Gastrocnemius medialis (tissue), 4 donors: ENCODE measurements around the gene CPVL. TPM values are rescaled to one million over a fixed set of nuclear protein-coding genes. Genes with fewer than 3 reads are reported as not detected.

Experiments used
- ATAC-seq, 2 donors: fragments of 150-250 bp; one replicate each; pipeline ENCODE4 v1.9.1; 2016
- DNase-seq, 2 donors: peaks; one replicate each; pipeline ENCODE4 v3.0.0-alpha.2; 2019
- H3K27ac ChIP-seq, 4 donors: fragments of 200-600 bp; sonication (generic); 1 replicate in 1 of 4; 2 replicates in 3 of 4; pipeline ENCODE4 v1.5.1; 2016 to 2018; ENCODE audit warnings: mild to moderate bottlenecking in 2 of 4, moderate library complexity in 1 of 4
- H3K27me3 ChIP-seq, 3 donors: fragments of 200-600 bp; sonication (generic) in 2 of 3; 1 replicate in 1 of 3; 2 replicates in 2 of 3; pipeline versions ENCODE4 v1.5.1 to v1.6.0; 2016 to 2019; ENCODE audit warnings: mild to moderate bottlenecking in 1 of 3, moderate library complexity in 1 of 3
- H3K36me3 ChIP-seq, 2 donors: fragments of 200-600 bp; sonication (generic) in 1 of 2; one replicate each; pipeline ENCODE4 v1.5.1; 2017 to 2018
- H3K4me1 ChIP-seq, 2 donors: fragments of 200-600 bp; sonication (generic) in 1 of 2; one replicate each; pipeline ENCODE4 v1.5.1; 2016 to 2017; ENCODE audit warnings: mild to moderate bottlenecking in 2 of 2
- H3K4me3 ChIP-seq, 4 donors: fragments of 200-600 bp; sonication (generic) in 3 of 4; 1 replicate in 1 of 4; 2 replicates in 3 of 4; pipeline ENCODE4 v1.5.1; 2016 to 2019; ENCODE audit warnings: mild to moderate bottlenecking in 2 of 4
- H3K9me3 ChIP-seq, 3 donors: fragments of 200-600 bp; sonication (generic) in 2 of 3; 1 replicate in 1 of 3; 2 replicates in 2 of 3; pipeline ENCODE4 v1.5.1; 2016 to 2019
- POLR2A ChIP-seq, 2 donors: fragments of 450-650 bp; IDR thresholded peaks; one replicate each; pipeline ENCODE4 v1.6.1; 2017; ENCODE audit warnings: antibody characterized with exemption in 2 of 2, mild to moderate bottlenecking in 2 of 2, moderate library complexity in 2 of 2
- in situ Hi-C, 4 donors: fragments of 200-750 bp; cut with MboI; loops; one replicate each; pipeline versions ENCODE4 v1.15.0 to v1.8.0; 2017; ENCODE audit warnings: low sequenced_read_pairs in 4 of 4
- intact Hi-C: fragments of 100-400 bp; cut with DNase I; formaldehyde crosslinking; loops from one replicate; pipeline ENCODE4 v1.15.1; 2023; ENCODE audit warnings: low total_unique reads
- total RNA-seq, 4 donors: library from RNA; depleted of rRNA; stranded (reverse); fragments of >200 nt; gene quantifications; one replicate each; pipeline versions ENCODE4 v1.1.0 to v1.2.3, GENCODE V29; 2016
- TF ChIP-seq, protein P1 (sequence below), 5 experiments: fragments of 450-650 bp in 3 of 5; fragments of 200-600 bp in 2 of 5; sonication (generic) in 2 of 5; IDR thresholded peaks in 4 of 5; conservative IDR thresholded peaks in 1 of 5; 1 replicate in 4 of 5; 2 replicates in 1 of 5; pipeline ENCODE4 v1.5.1; 2016 to 2019; ENCODE audit warnings: antibody characterized with exemption in 5 of 5, mild to moderate bottlenecking in 3 of 5, moderate library complexity in 3 of 5

CPVL gene
- total RNA-seq, 4 donors from 2014 or later = 5.6 to 11.8 (median 6.2) TPM

DNA sequence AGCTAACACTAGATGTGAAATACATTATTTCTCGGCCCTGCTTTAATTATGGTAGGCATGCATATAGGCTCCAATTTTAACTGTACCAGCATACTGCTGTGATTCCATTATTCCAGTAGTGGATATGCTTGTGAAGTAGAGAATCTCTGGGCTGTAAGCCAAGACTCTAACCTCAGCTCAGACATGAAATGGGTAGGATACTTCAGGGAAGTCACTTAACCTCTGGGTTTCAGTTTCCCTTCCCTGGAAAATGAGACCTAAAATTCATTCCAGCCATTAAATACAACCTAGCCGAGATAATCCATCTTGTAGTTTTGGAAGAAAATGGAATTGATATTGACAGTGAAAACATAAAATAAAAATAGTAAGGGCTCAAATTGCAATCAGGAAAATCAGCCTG is 128.6 kb downstream of the CPVL start:
- intact Hi-C loops (loop anchor here (10.0 kb wide), 2 partner anchors 63 to 387 kb away; partner anchors contain the start of gene TRIL), in situ Hi-C loops (no loop called here)
- Histone ChIP-seq H3K4me1 (peaks cover 3 to 19% of the 10 kb centered on the region in 2 donors), H3K36me3 (no peaks in the 10 kb centered on the region), H3K27ac (no peak overlapping the region), H3K27me3 (no peaks in the 10 kb centered on the region), H3K4me3 (no peak overlapping the region), H3K9me3 (no peaks in the 10 kb centered on the region)
- no peak for DNase-seq
- no peak for TF ChIP-seq POLR2A (IDR thresholded peaks at IDR 0.05)
- TF ChIP-seq, protein P1, sequence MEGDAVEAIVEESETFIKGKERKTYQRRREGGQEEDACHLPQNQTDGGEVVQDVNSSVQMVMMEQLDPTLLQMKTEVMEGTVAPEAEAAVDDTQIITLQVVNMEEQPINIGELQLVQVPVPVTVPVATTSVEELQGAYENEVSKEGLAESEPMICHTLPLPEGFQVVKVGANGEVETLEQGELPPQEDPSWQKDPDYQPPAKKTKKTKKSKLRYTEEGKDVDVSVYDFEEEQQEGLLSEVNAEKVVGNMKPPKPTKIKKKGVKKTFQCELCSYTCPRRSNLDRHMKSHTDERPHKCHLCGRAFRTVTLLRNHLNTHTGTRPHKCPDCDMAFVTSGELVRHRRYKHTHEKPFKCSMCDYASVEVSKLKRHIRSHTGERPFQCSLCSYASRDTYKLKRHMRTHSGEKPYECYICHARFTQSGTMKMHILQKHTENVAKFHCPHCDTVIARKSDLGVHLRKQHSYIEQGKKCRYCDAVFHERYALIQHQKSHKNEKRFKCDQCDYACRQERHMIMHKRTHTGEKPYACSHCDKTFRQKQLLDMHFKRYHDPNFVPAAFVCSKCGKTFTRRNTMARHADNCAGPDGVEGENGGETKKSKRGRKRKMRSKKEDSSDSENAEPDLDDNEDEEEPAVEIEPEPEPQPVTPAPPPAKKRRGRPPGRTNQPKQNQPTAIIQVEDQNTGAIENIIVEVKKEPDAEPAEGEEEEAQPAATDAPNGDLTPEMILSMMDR (IDR thresholded peaks at IDR 0.05 in 4 of 5, conservative IDR thresholded peaks at IDR 0.05 in 1 of 5) = no peak
- ATAC-seq = no peak

- H3K27ac ChIP-seq = no peak overlapping the region
- H3K4me1 ChIP-seq = peaks cover 3 to 20% of the 10 kb centered on the region in 2 donors
- ATAC-seq = no peak
- TF ChIP-seq POLR2A (IDR thresholded peaks at IDR 0.05) = no peak
- TF ChIP-seq, protein P1 (IDR thresholded peaks at IDR 0.05 in 4 of 5, conservative IDR thresholded peaks at IDR 0.05 in 1 of 5) = no peak
- no peak overlapping the region for H3K4me3 ChIP-seq
- intact Hi-C loops (loop anchor here (10.0 kb wide), 2 partner anchors 60 to 390 kb away; partner anchors contain the start of gene TRIL), in situ Hi-C loops (no loop called here)
- no peaks in the 10 kb centered on the region for H3K9me3 ChIP-seq
- DNase-seq = no peak
- H3K36me3 ChIP-seq = no peaks in the 10 kb centered on the region
- H3K27me3 ChIP-seq = no peaks in the 10 kb centered on the region
Measured at GRCh38 chr7:29014725-29015124, 131.6 kb downstream of the CPVL start.

- H3K36me3 ChIP-seq = no peaks in the 10 kb centered on the region
- TF ChIP-seq, protein P1 (IDR thresholded peaks at IDR 0.05 in 4 of 5, conservative IDR thresholded peaks at IDR 0.05 in 1 of 5) = no peak
- no peak for TF ChIP-seq POLR2A (IDR thresholded peaks at IDR 0.05)
- H3K27me3 ChIP-seq = no peaks in the 10 kb centered on the region
- intact Hi-C loops = loop anchor here (10.0 kb wide), 2 partner anchors 59 to 391 kb away; partner anchors contain the start of gene TRIL
- ATAC-seq (no peak), DNase-seq (no peak)
- in situ Hi-C loops = no loop called here
- peaks cover 0 to 14% of the 10 kb centered on the region in 2 donors for H3K4me1 ChIP-seq
- H3K4me3 ChIP-seq = no peak overlapping the region
- no peaks in the 10 kb centered on the region for H3K9me3 ChIP-seq
- no peak overlapping the region for H3K27ac ChIP-seq
Measured at GRCh38 chr7:29013931-29014330, 132.4 kb downstream of the CPVL start.

DNA sequence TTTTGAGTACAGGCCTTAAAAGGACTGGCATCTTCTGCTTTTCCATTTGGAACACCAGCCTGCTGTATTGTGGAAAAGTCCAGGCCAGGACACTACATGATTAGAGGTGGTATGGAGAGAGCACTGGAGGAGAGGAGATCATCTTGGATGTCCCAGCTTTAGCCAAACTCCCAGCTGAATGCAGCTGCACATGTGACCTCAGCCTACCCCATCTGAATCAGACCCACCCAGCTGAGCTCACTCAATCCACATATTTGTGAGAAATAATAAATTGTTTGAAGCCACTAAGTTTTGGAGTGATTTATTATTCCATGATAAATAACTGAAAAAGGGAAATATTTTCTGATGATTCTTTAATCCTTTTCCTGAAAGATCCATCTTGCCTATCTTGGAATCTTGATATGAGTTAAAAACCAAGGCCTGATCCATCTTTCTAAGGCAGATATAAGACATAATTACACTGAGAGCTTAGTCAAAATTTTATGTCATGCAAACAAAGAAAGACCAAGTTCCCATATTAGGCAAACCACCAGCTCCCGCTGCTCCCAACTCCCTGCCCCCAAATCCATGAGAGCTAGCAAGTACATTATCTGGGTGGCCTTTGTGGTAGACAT is 133.1 kb downstream of the CPVL start:
- TF ChIP-seq, protein P1 (IDR thresholded peaks at IDR 0.05 in 4 of 5, conservative IDR thresholded peaks at IDR 0.05 in 1 of 5) = no peak
- no peak for TF ChIP-seq POLR2A (IDR thresholded peaks at IDR 0.05)
- Histone ChIP-seq H3K27me3 (no peaks in the 10 kb centered on the region), H3K36me3 (no peaks in the 10 kb centered on the region), H3K27ac (no peak overlapping the region), H3K9me3 (no peaks in the 10 kb centered on the region), H3K4me3 (no peak overlapping the region), H3K4me1 (peaks cover 0 to 12% of the 10 kb centered on the region in 2 donors)
- no peak for DNase-seq
- in situ Hi-C loops (no loop called here), intact Hi-C loops (loop anchor here (10.0 kb wide), 2 partner anchors 58 to 392 kb away; partner anchors contain the start of gene TRIL)
- no peak for ATAC-seq
